GM21825 (cell line): ENCODE results near the gene PLPP4.

ENCODE experiments used
- ATAC-seq: cut with Tn5 transposase; IDR thresholded peaks from one replicate; pipeline ENCODE4 v1.9.1; 2021; ENCODE audit warnings: mild to moderate bottlenecking, moderate library complexity; ENCODE audit not compliant: unreplicated experiment

Gene PLPP4

GRCh38 chr10:120456626-120457430, at the start of gene PLPP4:
Gene PLPP4, plus strand, starts transcription at chr10:120457227. Its CDS starts 79 bp downstream, at chr10:120457306.
- no peak for ATAC-seq

GRCh38 chr10:120409816-120410215, 47.2 kb upstream of the PLPP4 start:
- no peak for ATAC-seq

GRCh38 chr10:120414946-120415345, 42.1 kb upstream of the PLPP4 start:
- ATAC-seq, result no peak

- no peak for ATAC-seq
Observed at GRCh38 chr10:120415709-120416330, 41.2 kb upstream of the PLPP4 start.

- ATAC-seq, result no peak
Observed at GRCh38 chr10:120420421-120420820, 36.6 kb upstream of the PLPP4 start.

- no peak for ATAC-seq
Observed at GRCh38 chr10:120421250-120421649, 35.8 kb upstream of the PLPP4 start.

GRCh38 chr10:120422457-120422856, 34.6 kb upstream of the PLPP4 start:
- no peak for ATAC-seq

- no peak for ATAC-seq
Observed at GRCh38 chr10:120423431-120424197, 33.4 kb upstream of the PLPP4 start.

GRCh38 chr10:120424198-120424464, 32.9 kb upstream of the PLPP4 start:
- no peak for ATAC-seq

GRCh38 chr10:120426306-120426705, 30.7 kb upstream of the PLPP4 start:
- ATAC-seq, result no peak

- ATAC-seq, result no peak
Observed at GRCh38 chr10:120428754-120429153, 28.3 kb upstream of the PLPP4 start.

GRCh38 chr10:120429395-120429794, 27.6 kb upstream of the PLPP4 start:
- no peak for ATAC-seq

GRCh38 chr10:120431251-120431651, 25.8 kb upstream of the PLPP4 start:
- ATAC-seq, result no peak

- no peak for ATAC-seq
Observed at GRCh38 chr10:120432209-120432608, 24.8 kb upstream of the PLPP4 start.

GRCh38 chr10:120433141-120433540, 23.9 kb upstream of the PLPP4 start:
- no peak for ATAC-seq

- ATAC-seq, result no peak
Observed at GRCh38 chr10:120436439-120437112, 20.5 kb upstream of the PLPP4 start.

- ATAC-seq, result no peak
Observed at GRCh38 chr10:120437541-120437940, 19.5 kb upstream of the PLPP4 start.

GRCh38 chr10:120451968-120452367, 5.1 kb upstream of the PLPP4 start:
- ATAC-seq, result no peak

- ATAC-seq, result no peak
Observed at GRCh38 chr10:120453319-120453718, 3.7 kb upstream of the PLPP4 start.

GRCh38 chr10:120453886-120454285, 3.1 kb upstream of the PLPP4 start:
- no peak for ATAC-seq

GRCh38 chr10:120455004-120455403, 2.0 kb upstream of the PLPP4 start:
- ATAC-seq, result no peak
